ENCODE results near the gene LHFPL4.

GRCh38 chr3:9452417-9452816 lies 101.2 kb downstream of the LHFPL4 start:
- TF ChIP-seq POLR2A (IDR thresholded peaks at IDR 0.05) (no peak), CTCF (IDR thresholded peaks at IDR 0.05) (no peak)
